Esophagus squamous epithelium (tissue), 4 donors: ENCODE measurements around the gene PDE7B.

Source experiments
- POLR2A ChIP-seq, 4 donors: fragments of 450-650 bp; IDR thresholded peaks; one replicate each; pipeline ENCODE4 v1.6.1; 2017; ENCODE audit warnings: antibody characterized with exemption in 4 of 4, mild to moderate bottlenecking in 4 of 4, moderate library complexity in 3 of 4
- TF ChIP-seq, protein P1 (sequence below), 6 experiments: fragments of 450-650 bp in 4 of 6; fragments of 200-600 bp in 2 of 6; sonication (generic) in 2 of 6; IDR thresholded peaks; one replicate each; pipeline ENCODE4 v1.5.1; 2016 to 2019; ENCODE audit warnings: antibody characterized with exemption in 6 of 6, mild to moderate bottlenecking in 4 of 6, moderate library complexity in 4 of 6

GRCh38 chr6:135941275-135942025 lies 89.9 kb downstream of the PDE7B start:
- TF ChIP-seq, protein P1, sequence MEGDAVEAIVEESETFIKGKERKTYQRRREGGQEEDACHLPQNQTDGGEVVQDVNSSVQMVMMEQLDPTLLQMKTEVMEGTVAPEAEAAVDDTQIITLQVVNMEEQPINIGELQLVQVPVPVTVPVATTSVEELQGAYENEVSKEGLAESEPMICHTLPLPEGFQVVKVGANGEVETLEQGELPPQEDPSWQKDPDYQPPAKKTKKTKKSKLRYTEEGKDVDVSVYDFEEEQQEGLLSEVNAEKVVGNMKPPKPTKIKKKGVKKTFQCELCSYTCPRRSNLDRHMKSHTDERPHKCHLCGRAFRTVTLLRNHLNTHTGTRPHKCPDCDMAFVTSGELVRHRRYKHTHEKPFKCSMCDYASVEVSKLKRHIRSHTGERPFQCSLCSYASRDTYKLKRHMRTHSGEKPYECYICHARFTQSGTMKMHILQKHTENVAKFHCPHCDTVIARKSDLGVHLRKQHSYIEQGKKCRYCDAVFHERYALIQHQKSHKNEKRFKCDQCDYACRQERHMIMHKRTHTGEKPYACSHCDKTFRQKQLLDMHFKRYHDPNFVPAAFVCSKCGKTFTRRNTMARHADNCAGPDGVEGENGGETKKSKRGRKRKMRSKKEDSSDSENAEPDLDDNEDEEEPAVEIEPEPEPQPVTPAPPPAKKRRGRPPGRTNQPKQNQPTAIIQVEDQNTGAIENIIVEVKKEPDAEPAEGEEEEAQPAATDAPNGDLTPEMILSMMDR (IDR thresholded peaks at IDR 0.05) = no peak
- TF ChIP-seq POLR2A (IDR thresholded peaks at IDR 0.05) = no peak
